GM12878 (cell line): ENCODE measurements around the gene RPL26. TPM values are rescaled to one million over a fixed set of nuclear protein-coding genes. Genes with fewer than 3 reads are reported as not detected.

ENCODE experiments used
- ATF2 ChIP-seq: IDR thresholded peaks from 2 replicates; pipeline ENCODE4 v1.6.1; 2012; ENCODE audit warnings: low read length, inconsistent platforms
- BCL11A ChIP-seq: IDR thresholded peaks from 2 replicates; pipeline ENCODE4 v1.6.1; 2011; ENCODE audit warnings: low read depth, low read length
- BMI1 ChIP-seq: fragments of 450-650 bp; IDR thresholded peaks from 2 replicates; pipeline ENCODE4 v1.6.1; 2016; ENCODE audit warnings: mild to moderate bottlenecking, moderate library complexity, borderline replicate concordance
- CREM ChIP-seq: IDR thresholded peaks from 2 replicates; pipeline ENCODE4 v1.6.1; 2014; ENCODE audit warnings: antibody characterized with exemption, low read depth
- ESRRA ChIP-seq: IDR thresholded peaks from 2 replicates; pipeline ENCODE4 v1.6.1; 2012; ENCODE audit warnings: mild to moderate bottlenecking, low read length, improper control_type of control experiment
- GABPA ChIP-seq: IDR thresholded peaks from 2 replicates; pipeline ENCODE4 v1.6.1; 2014; ENCODE audit warnings: antibody characterized with exemption, low read depth, mild to moderate bottlenecking, inconsistent platforms
- IKZF2 ChIP-seq, 2 experiments: fragments of 450-650 bp; IDR thresholded peaks; 2 replicates each; pipeline ENCODE4 v1.6.1; 2017; ENCODE audit warnings: mild to moderate bottlenecking in 2 of 2, moderate library complexity in 2 of 2
- MYC ChIP-seq: IDR thresholded peaks from 2 replicates; pipeline ENCODE4 v1.6.1; 2011; ENCODE audit warnings: mild to moderate bottlenecking, low read length, moderate library complexity, inconsistent platforms; ENCODE audit not compliant: insufficient read depth, insufficient replicate concordance, insufficient read length, severe bottlenecking
- NKRF ChIP-seq: fragments of 450-650 bp; conservative IDR thresholded peaks from 2 replicates; pipeline ENCODE4 v1.6.1; 2017; ENCODE audit warnings: mild to moderate bottlenecking, moderate library complexity
- NR2C2 ChIP-seq: IDR thresholded peaks from 2 replicates; pipeline ENCODE4 v1.6.1; 2011; ENCODE audit warnings: borderline replicate concordance, low read depth; ENCODE audit not compliant: control insufficient read depth, insufficient read length
- PAX5 ChIP-seq: IDR thresholded peaks from 2 replicates; pipeline ENCODE4 v1.6.1; 2011; ENCODE audit warnings: low read depth, low read length, borderline replicate concordance
- REST ChIP-seq: IDR thresholded peaks from 2 replicates; pipeline ENCODE4 v1.6.1; 2012; ENCODE audit warnings: mild to moderate bottlenecking, low read depth, low read length
- SMC3 ChIP-seq: IDR thresholded peaks from 2 replicates; pipeline ENCODE4 v1.6.1; 2011; ENCODE audit warnings: low read length, improper control_type of control experiment, borderline replicate concordance
- SREBF1 ChIP-seq: IDR thresholded peaks from 2 replicates; pipeline ENCODE4 v1.6.1; 2012; ENCODE audit warnings: mild to moderate bottlenecking, low read length
- STAT1 ChIP-seq: fragments of 450-650 bp; conservative IDR thresholded peaks from 2 replicates; pipeline ENCODE4 v1.6.1; 2014; ENCODE audit warnings: antibody characterized with exemption, mild to moderate bottlenecking
- TARDBP ChIP-seq: IDR thresholded peaks from 2 replicates; pipeline ENCODE4 v1.6.1; 2016; ENCODE audit warnings: borderline replicate concordance
- ZBTB40 ChIP-seq: fragments of 450-650 bp; IDR thresholded peaks from 2 replicates; pipeline ENCODE4 v1.6.1; 2016; ENCODE audit warnings: mild to moderate bottlenecking, moderate library complexity, borderline replicate concordance
- ZNF24 ChIP-seq: fragments of 450-650 bp; IDR thresholded peaks from 2 replicates; pipeline ENCODE4 v1.6.1; 2017; ENCODE audit warnings: antibody characterized with exemption, mild to moderate bottlenecking
- ZNF274 ChIP-seq: IDR thresholded peaks from one replicate; pipeline ENCODE4 v1.8.0; 2011; ENCODE audit not compliant: insufficient read length, insufficient read depth
- polyA plus RNA-seq, 11 experiments: library from polyadenylated mRNA; depleted of rRNA in 4 of 11; unstranded in 6 of 11; stranded (reverse) in 5 of 11; fragments of >200 nt; fragmentation: Nextera tagmentation in 4 of 11; fragmentation: Illumina TruSeq in 1 of 11; extraction: Ambion mirVana in 4 of 11; extraction: Trizol in 1 of 11; gene quantifications; 1 replicate in 1 of 11; 2 replicates in 10 of 11; pipeline versions ENCODE4 v1.2.1 to v1.2.3, GENCODE V29; 2011 to 2016; ENCODE audit warnings: inconsistent platforms in 2 of 11, missing spikeins in 2 of 11, low read depth in 1 of 11
- total RNA-seq, 4 experiments: library from RNA; depleted of rRNA in 3 of 4; stranded (reverse); fragments of >200 nt in 3 of 4; fragmentation: Illumina TruSeq in 1 of 4; extraction: Trizol in 1 of 4; gene quantifications; 2 replicates each; pipeline versions ENCODE4 v1.2.1 to v1.2.3, GENCODE V29; 2013 to 2021

RPL26 gene
- total and polyA plus RNA-seq, 10 of the 15 experiments (the other 5 are each of a cell fraction or from before 2014, with no cell fraction given), result 1,451 to 9,244 (median 4,326) TPM

GRCh38 chr17:8383143-8383822, at the start of gene RPL26 (continued):
- TF ChIP-seq SMC3 (peak; percentile 59; the same call in 1 of the 2 replicates), NR2C2 (no peak), ESRRA (peak; percentile 44; the same call in 1 of the 2 replicates), BMI1 (no peak), NKRF (peak; percentile 86; the same call in 1 of the 2 replicates), ZBTB40 (peak; percentile 87), ATF2 (peak; percentile 65; the same call in 1 of the 2 replicates), ZNF24 (0 out of 2 replicates have a peak, but pooled peaks have one; percentile 21), IKZF2 (IDR thresholded peaks at IDR 0.05) (peak; percentile 69 to 75), CREM (peak; percentile 81), REST (no peak), SREBF1 (peak; percentile 54; the same call in 1 of the 2 replicates), MYC (no peak), ZNF274 (no peak), BCL11A (0 out of 2 replicates have a peak, but pooled peaks have one; percentile 10), GABPA (peak; percentile 75), PAX5 (no peak), TARDBP (0 out of 2 replicates have a peak, but pooled peaks have one; percentile 29), STAT1 (no peak; the same call in 1 of the 2 replicates)
